ENCODE measurements around the gene SZT2.

- TF ChIP-seq CTCF (IDR thresholded peaks at IDR 0.05 in 8 of 11, conservative IDR thresholded peaks at IDR 0.05 in 3 of 11) (no peak), POLR2A (IDR thresholded peaks at IDR 0.05) (no peak)
Observed at GRCh38 chr1:43449708-43450069, 60.0 kb downstream of the SZT2 start.

Measured in spleen (tissue), 7 donors.